Stimulated activated CD8-positive, alpha-beta memory T cell treated with anti-CD3 and anti-CD28 coated beads, Interleukin-2, amount 100 ng/mL, for 48 hours (primary cell): ENCODE results near the gene DCXR.

Source experiments
- DNase-seq, 2 donors: peaks; one replicate each; pipeline ENCODE4 v3.0.0-alpha.2; 2020; ENCODE audit warnings: low read depth in 2 of 2

DCXR gene

DNA sequence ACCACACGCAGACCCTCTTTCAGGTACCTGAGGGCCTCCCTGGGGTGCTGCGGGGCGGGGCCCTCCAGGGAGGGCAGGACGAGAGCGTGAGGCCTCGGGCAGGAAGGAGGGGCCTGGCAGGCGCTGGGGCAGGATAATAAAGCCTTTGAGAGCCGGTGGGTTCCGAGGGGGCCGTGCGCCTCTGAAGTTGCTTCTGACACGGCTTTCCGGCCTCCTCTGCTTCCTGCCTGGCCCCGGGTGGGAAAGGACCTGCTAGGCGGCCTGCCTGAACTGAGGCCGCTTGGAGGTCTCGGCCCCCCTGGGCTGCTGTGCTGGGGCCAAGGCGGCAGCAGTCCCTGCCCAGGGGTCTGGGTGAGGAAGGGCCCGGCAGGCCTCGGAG, 25.2 kb downstream of the DCXR start:
- no peak for DNase-seq

DNA sequence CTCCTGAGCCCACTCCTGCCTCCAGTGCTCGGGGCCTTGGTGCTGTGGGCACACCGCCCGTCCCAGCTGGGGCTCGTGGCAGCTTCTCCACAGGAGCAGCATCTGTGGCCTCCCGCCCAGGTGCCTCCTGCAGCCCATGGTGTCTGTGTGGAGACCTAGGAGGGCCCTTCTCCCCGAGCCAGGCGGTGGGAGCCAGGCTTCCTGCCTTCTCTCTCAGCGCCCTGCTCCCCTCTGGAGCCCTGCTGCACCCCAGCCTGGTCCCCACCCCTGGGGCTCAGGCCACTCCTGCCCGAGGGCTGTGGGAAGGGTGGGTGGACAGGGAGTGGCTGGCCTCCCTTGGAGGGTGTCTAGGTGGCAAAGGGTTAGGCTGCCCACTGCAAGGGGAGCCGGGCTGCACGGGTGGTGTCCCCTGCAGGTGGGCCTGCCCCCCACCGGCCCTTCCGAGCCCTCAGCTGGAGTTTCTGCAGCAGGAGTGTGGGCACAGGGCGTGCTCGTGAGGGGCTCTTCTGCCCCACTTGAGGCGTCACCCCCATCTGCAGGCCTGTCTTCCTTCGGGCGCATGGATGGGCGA, 25.8 kb downstream of the DCXR start:
- DNase-seq, result no peak

DNA sequence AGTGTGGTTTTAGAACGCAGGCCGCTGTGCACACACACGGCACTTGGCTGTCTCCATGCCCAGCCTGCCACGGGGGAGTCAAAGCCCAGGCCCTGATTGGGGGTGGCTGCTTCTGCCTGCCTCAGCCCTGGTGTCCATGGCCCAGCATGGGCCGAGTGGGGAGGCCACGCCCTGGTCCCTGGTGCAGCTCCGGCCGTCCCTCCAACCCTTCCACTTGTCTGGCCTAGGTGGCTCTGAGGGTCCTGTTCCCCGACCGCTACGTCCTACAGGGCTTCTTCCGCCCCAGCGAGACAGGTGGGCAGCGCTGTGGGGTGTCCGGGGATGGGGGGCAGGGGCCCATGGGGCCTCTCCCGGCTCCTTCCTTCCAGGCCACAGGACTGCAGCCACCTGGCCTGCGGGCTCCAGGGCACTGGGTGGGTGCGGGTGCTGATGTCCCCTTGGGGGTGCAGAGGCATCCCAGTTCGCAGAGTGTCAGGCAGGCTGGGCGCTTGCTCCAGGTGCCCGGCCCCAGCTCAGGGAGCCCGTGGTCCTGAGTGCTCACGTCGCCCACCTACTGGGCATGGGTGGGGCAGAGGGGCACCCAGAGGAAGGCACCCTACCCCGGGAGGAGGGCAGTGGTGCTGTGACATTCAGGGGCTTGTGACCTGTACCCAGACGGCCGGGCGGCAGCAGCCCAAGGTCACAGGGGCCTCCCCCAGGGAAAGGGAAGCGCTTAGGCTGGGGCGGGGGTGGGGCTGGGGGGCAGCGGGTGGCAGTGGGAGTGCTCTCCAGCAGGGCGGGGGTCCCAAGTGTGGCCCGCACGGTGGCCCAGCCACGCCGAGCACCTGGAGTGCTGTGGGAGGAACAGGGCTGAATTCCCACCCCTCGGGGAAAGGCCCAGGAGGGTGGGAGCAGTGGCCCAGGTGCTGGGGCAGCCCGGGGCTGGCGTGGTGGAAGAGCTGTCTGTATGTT, 26.6 kb downstream of the DCXR start:
- no peak for DNase-seq

DNA sequence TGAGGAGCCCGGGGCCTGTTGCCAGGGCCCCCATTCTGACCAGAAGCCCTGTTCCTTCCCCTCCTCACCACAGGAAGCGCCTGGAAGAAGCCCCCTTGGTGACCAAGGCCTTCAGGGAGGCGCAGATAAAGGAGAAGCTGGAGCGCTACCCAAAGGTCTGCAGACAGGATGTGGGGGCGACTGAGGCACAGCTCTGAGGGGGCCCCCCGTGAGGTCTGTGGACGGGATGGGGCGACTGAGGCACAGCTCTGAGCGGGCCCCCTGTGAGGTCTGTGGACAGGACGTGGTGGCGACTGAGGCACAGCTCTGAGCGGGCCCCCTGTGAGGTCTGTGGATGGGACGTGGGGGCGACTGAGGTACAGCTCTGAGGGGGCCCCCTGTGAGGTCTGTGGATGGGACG, 28.1 kb downstream of the DCXR start:
- no peak for DNase-seq

DNA sequence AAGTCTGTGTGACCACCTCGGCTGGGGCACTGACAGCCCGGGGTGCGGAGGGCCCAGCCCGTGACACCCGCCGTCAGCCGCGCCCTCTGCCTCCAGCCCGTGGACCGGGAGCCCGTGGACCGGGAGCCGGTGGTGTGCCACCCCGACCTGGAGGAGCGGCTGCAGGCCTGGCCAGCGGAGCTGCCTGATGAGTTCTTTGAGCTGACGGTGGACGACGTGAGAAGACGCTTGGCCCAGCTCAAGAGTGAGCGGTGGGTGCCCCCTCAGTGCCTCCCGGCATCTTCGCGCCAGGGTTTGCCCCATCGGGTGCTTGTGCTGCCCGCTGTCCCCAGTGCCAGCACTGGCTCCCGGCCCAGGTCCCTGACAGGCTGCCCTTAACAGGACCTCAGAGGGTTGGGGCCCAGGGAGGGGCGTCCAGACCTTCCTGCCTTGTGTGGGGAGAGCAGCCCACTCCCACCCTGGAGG, 28.5 kb downstream of the DCXR start:
- no peak for DNase-seq

DNA sequence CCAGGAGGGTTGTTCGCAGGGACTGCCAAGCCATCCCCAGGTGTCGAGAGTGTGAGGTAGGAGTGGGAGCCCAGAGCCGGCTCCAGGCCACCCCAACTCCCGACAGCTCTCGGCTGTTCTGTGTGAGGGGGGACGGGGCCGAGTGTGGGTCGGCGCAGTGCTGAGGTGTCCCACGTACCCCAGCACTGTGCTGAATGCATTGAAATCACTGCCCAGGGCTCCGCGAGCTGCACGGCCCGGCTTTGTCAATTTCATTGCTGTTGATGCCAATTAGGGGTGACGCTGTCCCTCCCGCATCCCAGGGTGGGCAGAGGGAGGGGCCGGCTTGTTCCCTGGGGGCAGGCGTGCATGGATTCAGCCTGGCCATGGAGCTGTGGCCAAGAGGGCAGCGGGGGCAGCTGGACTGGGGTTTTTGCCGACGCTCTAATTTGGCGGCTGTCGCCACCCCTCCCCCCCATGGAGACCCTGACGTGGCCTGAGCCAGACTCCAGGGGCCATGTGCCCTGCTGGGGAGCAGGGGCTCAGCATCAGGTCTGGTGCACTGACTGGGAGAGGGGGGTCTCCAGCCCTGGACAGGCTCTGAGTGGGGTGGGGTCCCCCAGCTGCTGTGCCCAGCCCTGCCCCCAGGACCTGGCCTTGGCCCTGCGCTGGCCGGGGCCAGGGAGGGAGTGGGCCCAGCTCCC, 29.1 kb downstream of the DCXR start:
- no peak for DNase-seq

DNA sequence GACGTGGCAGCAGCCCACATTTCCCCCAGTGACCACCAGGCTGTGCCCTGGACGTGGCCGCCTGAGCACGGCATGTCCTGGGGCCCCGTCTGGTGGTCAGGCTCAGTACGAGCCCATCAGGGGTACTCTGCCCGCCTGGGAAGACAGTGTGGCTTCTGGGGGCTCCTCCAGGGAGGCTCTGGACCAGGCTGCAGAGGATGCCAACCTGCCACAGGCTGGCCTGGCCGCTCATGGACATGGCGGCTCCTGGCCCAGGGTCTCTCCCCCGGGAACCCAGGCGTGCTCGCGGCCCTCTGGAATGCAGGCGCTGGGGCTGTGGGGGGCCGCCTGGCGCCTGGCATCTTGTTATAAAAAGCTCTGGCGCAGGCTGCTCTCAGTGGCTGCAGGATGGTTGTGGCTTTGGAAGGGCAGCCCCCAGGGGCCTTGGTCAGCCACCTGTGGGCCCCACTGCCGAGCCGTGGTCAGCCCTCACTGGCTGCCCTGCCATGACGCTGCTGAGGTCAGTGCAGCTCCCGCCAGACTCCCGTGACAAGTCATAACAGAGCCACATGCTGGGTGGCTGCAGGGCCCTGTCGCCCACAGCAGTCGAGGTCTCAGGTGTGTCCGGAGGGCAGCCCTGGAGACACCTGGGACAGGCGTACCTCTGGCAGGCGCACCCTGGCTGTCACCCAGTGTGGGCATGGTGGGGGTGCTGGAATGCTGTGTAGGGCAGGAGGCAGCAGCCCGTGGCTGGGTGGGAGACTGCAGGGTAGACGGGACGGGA, 29.8 kb downstream of the DCXR start:
- DNase-seq, result no peak

DNA sequence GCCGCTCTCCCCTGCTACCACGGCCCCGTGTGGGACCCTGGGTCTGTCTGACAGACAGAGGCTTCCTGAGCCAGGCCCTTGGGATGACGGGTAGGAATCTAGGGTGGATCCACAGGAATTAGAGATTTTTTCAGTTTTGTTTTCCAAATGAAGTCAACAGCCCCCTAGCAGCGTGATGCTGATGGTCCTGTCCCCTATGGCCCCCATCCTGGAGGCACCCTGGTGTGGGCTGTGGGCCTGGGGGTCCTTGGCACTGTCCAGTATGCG, 30.3 kb downstream of the DCXR start:
- no peak for DNase-seq

DNA sequence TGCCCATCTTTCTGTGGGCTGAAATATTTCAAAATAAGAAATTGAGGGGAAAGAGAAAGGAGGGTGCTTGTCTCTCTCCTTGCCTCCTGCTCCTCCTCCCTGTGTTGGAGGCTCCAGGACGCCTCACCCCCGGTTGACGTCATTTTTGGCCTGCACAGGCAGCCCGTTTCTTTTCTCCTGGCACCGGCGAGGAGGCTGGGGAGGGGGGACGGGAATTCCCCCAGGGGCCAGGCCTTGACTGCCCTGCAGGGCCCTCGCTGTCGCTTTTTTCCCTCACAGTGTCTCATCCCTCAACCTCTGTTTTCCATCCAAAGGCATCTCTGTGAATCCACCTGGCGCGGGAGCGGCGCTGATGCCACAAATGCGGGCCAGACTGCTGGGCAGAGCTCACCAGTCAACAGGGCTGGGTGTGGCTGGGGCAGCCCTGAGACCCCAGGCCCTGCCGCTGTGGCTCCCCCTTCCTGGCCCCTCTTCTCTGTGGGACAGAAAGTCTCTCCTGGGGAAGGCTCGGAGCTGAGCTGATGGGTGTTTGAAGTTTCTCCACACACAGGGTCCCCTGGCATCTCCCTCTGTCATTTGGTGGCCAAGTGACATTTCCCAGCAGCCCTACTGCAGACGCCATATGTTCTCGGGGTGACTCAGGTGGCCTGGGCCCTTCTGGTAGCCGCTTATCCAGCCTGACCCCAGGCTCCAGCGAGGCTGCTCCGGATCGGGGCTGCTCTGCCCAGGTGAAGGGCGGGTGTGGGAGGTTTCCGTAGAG, 30.8 kb downstream of the DCXR start:
- no peak for DNase-seq

DNA sequence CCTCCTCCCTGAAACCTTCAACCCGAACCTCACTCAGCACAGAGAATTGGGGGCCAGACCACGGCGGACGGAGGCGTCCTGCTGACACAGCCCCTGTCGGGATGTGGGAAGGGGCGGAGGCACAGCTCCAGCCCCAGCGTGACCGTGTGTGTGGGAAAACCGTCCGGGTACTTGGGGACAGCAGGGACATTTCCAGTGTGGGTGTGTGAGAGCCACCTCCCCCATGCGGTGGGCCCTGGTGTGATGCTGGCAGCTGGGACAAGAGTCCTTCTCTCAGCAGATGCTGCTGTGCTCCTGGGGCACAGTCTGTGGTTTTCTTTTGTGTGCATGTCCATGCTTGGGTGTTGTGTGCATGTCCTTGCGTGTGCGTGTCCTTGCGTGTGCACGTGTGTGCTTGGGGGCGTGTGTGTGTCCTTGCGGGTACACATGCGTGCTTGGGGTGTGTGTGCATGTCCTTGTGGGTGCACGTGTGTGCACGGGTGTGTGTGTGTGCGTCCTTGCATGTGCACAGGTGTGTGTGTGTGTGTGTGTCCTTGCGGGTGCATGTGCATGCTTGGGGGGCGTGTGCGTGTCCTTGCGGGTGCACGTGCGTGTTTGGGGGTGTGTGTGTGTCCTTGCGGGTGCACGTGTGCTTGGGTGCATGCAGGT, 31.7 kb downstream of the DCXR start:
- no peak for DNase-seq

DNA sequence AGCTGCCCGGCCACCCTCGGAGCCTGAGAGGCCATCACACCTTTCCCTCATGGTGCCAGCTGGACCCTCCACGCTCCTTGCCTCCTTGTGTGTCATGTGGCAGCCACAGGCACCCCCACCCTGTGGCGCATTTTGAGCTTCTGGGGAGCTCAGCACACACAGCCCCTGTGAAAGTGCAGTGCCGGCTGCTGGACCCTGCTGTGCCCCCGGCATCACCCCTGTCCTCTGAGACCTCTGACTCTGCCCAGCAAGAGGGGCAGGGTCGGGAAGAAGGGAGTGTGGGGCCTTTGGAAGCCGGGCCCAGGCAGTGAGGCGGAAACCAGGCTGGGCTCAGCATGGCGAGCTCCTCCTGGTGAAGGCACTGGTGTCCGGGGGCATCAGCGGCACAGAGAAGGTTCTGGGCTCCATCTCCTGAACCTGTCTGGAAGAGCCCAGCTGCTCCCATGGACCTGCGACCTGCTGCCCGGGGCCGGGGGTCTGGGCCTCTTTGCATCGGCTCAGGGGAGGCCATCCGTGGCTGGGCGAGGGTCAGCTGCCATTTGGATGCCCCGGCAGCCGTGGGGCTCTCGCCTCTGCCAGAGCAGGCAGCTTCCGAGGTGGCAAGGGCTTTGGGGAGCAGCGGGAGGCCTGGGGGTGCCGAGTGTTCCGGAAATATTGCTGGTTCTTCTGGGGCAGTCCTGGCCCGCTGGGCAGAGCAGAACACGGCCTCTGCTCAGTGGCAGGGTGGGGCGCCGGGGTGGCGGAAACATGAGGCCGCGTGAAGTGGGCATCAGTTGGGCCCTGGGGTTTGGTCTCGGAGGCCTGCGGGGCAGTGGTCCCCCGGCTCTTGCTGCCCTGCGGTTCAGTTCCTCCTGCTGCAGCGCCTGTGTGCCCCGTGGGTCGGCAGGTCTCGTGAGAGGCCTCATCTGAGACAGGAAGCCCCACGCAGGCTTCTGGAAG, 32.7 kb downstream of the DCXR start:
- no peak for DNase-seq

DNA sequence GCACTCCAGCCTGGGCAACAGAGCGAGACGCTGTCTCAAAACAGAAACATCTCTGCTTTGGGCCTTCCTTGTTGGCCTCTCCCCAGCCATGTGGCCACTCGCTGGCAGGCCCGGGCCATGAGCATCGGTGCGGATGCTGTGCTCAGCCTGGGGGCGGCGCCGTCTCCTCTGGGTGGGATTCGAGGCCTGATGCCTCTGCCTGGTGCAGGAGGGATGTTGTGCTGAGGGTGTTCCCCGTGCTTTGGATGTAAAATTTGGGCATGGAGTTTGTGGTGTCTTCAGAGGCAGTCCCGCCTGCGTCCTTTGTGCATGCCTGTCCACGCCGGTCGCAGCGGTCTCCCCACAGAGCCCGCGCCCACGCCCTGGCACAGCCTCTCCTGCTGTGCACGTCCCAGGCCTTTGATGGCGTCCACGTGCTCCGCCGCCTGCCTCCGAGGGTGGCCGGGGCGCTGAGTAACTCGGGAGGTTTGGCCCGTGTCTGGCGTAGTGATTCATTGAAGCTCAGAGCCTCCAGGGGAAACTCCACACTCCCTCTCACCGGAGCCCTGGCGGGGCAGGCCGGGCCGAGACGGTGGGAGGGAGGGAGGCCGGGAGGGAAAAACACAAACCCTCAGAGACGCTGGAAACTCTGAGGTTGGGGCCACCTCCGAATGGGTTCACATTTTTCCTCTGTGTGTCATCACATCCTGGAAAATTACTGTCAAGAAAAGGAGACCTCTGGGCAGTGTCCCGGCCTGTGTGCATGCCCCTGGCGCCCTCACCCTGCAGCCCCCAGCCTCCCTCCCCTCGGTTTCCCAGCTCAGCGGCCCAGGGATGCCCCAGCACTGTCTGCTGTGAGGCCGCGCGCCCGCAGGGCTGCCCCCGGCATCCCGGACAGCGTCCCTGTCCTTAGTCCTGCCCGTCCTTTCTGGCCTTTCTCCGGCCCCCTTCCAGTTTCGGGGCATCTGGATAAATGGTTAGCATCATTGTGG, 33.8 kb downstream of the DCXR start:
- DNase-seq, result no peak

DNA sequence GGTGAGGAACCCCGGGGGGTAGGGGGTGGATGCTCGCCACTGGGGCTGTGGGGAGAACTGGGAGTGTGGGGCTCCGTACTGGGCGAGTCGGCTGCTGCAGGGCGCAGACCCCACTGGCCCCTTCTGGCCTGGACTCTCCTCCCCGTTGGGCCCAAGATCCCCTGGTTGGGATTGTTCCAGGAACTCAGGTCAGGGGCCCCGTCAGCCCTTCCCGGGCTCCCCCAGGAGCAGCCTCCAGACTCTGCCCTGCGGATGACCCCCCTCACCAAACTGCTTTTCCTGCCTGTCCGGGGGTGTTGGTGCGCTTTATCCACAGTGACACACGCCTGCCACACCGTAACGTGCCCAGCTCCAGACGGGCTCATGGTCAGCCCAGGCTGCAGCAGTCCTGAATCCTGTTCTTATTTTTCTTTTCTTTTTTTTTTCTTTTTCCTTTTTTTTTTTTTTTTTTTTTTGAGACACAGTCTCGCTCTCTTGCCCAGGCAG, 35.9 kb downstream of the DCXR start:
- no peak for DNase-seq

DNA sequence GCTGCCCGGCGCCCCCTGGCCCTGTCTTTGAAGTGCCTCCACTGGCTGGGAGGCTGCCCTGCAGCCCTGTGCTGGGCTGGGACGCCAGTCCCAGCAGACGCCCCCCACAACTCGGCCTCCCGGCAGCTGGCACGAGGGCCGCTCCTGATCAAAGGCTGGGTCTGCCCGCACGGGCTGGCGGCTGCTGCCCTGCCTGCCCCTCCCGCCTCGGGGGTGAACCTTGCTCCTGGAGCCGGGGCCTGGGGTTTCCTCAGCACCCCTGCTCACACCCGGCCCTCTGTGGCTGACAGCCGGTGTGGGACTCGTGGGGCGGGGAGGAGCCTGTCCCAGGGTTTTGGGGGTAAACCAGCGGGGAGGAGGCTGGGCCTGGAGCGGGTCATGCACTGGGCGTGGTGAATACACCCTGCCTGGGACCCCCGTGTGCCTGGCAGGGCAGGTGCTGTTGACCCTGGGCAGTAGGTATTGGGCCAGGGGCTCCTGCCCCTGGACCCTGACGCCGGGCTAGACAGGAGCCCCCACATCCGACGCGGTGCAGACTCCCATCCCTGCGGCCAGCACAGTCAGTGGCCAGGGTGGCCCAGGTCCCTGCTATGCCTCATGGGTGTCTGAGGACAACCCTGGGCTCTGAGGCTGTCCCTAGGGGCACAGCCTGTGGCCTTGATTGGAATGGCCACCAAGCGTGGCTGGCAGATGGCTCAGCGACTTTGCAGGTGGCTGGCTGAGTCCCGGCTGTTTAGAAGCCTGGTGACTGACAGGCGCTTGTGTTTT, 36.5 kb downstream of the DCXR start:
- no peak for DNase-seq

DNA sequence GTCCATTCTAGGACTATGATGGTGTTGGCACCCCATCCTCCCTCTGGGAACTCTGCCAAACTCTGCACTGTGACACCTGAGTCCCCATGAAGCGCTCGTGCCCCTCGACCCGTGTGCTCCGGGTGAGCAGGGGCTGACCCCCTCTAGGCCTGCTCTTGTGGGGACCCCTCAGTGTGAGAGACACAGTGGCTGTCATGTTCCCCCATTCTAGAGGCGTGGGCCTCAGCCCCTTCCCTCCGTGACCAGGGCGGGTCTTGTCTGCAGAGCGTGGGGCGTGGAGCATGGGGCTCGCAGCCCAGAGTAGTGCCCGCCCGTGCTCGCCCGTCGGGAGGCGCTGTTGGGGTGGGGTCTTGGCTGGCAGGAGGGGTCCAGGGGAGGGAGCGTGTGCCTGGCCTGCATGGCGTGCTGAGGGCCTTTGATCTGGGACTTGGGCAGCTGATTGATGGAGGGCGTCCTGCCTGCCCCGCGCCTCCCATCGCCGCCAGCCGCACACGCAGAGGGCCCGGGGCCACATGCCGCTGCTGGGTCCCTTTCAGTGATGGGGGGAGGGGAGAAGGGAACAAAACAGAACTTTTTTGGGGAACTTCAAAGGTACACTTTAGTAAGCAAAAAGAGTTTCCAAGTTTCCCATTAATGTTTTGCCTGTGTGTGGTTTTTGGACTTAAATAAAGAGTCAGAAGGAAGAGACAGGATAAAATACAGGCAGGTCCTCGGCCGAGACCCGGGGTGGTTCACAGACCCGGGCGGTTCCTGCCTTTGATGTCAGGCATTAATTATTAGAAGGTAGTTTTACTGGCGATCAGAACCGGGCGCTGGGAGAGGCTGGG, 37.3 kb downstream of the DCXR start:
- DNase-seq, result no peak

DNA sequence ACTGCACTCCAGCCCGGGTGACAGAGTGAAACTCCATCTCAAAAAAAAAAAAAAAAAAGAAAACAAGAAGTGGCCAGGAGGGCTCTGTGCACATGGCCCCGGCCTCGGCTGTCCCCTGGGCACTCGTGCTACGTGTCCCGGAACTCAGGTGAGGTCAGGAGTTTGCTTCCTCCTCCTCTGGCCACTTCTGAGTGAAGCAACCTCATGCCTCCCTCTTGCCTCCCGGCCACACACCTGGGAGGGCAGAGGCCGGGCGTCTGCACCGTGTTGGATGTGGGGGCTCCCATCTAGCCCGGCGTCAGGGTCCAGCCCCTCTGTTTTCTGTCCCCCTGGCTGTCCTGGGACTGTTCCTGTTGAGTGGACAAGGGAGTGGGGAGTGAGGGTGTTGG, 37.9 kb downstream of the DCXR start:
- no peak for DNase-seq
